PC-3 (cell line): ENCODE data around the gene ARHGAP19. TPM values are rescaled to one million over a fixed set of nuclear protein-coding genes. Genes with fewer than 3 reads are reported as not detected.

ENCODE experiments used
- ATAC-seq: fragments of 200-7000 bp; cut with Tn5 transposase; 2 replicates; pipeline ENCODE4 v1.9.1; 2020; ENCODE audit warnings: mild to moderate bottlenecking, moderate library complexity
- BruUV-seq: library from RNA; stranded (reverse); fragments of 400-500 nt; replicated peaks from 2 replicates; lab custom pipeline; 2021; lab: Mats Ljungman, UMichigan
- CTCF ChIA-PET: fragments of 300-600 bp; sonication (Branson Sonifier 250); formaldehyde crosslinking; loops from one replicate; lab custom pipeline; 2022; ENCODE audit warnings: antibody characterized with exemption; lab: Charles Lee
- POLR2A ChIA-PET: fragments of 300-600 bp; sonication (Branson Sonifier 250); formaldehyde crosslinking; loops from one replicate; lab custom pipeline; 2022; ENCODE audit warnings: antibody characterized with exemption; ENCODE audit not compliant: unreplicated experiment; lab: Charles Lee
- DNase-seq: peaks from one replicate; pipeline ENCODE4 v3.0.0-alpha.2; 2015
- H2AFZ ChIP-seq: fragments of 300-600 bp; sonication (generic); 2 replicates; pipeline ENCODE4 v1.6.0; 2016; ENCODE audit warnings: antibody characterized with exemption, low read length
- H3F3A ChIP-seq: fragments of 300-600 bp; sonication (generic); one replicate; pipeline ENCODE4 v1.6.0; 2017; ENCODE audit warnings: antibody characterized with exemption, low read length, control low read depth, mild to moderate bottlenecking; ENCODE audit not compliant: unreplicated experiment
- H3K27ac ChIP-seq: fragments of 300-600 bp; sonication (generic); 2 replicates; pipeline ENCODE4 v1.5.1; 2016; ENCODE audit warnings: mild to moderate bottlenecking, low read length
- H3K27me3 ChIP-seq: fragments of 300-600 bp; sonication (generic); 2 replicates; pipeline ENCODE4 v1.6.1; 2016; ENCODE audit warnings: low read length, mixed read lengths
- H3K36me3 ChIP-seq: fragments of 300-600 bp; sonication (generic); 2 replicates; pipeline ENCODE4 v1.6.1; 2016; ENCODE audit warnings: low read depth, mixed run types, low read length, mixed read lengths
- H3K4me1 ChIP-seq: fragments of 300-600 bp; sonication (generic); 2 replicates; pipeline ENCODE4 v1.5.1; 2016; ENCODE audit warnings: low read length; ENCODE audit not compliant: insufficient read depth
- H3K4me2 ChIP-seq: fragments of 300-600 bp; sonication (generic); 2 replicates; pipeline ENCODE4 v1.6.0; 2016; ENCODE audit warnings: low read length
- H3K4me3 ChIP-seq: fragments of 300-600 bp; sonication (generic); 2 replicates; pipeline ENCODE4 v1.5.1; 2016; ENCODE audit warnings: mild to moderate bottlenecking, low read length, mixed read lengths
- H3K79me2 ChIP-seq: fragments of 300-600 bp; sonication (generic); 2 replicates; pipeline ENCODE4 v1.6.1; 2017; ENCODE audit warnings: low read length, mixed read lengths
- H3K9ac ChIP-seq: fragments of 300-600 bp; sonication (generic); 2 replicates; pipeline ENCODE4 v1.6.0; 2016; ENCODE audit warnings: mild to moderate bottlenecking, low read length
- H3K9me2 ChIP-seq: fragments of 300-600 bp; sonication (generic); replicated peaks from 2 replicates; pipeline ENCODE4 v1.6.1; 2016; ENCODE audit warnings: mixed run types, low read length, mixed read lengths
- H3K9me3 ChIP-seq: fragments of 300-600 bp; sonication (generic); 2 replicates; pipeline ENCODE4 v1.6.1; 2016; ENCODE audit warnings: low read length, mixed read lengths
- H4K20me1 ChIP-seq: fragments of 300-600 bp; sonication (generic); 2 replicates; pipeline ENCODE4 v1.6.1; 2016; ENCODE audit warnings: low read length, mixed read lengths
- CTCF ChIP-seq: fragments of 300-600 bp; sonication (generic); conservative IDR thresholded peaks from 2 replicates; pipeline ENCODE4 v1.5.1; 2017; ENCODE audit warnings: antibody characterized with exemption, low read depth, mild to moderate bottlenecking, low read length
- EZH2 ChIP-seq: fragments of 300-600 bp; sonication (generic); IDR thresholded peaks from one replicate; pipeline ENCODE4 v1.6.1; 2017; ENCODE audit warnings: antibody characterized with exemption, mild to moderate bottlenecking, low read length; ENCODE audit not compliant: unreplicated experiment
- EZH2phosphoT487 ChIP-seq: fragments of 300-600 bp; sonication (generic); IDR thresholded peaks from 2 replicates; pipeline ENCODE4 v1.6.1; 2018; ENCODE audit warnings: mild to moderate bottlenecking, antibody characterized with exemption, low read length, borderline replicate concordance
- intact Hi-C: fragments of 100-400 bp; cut with micrococcal nuclease; formaldehyde crosslinking; loops from 2 replicates; pipeline ENCODE4 v1.9.0; 2023
- total RNA-seq: library from RNA; depleted of rRNA; stranded (reverse); fragments of >200 nt; gene quantifications from 2 replicates; pipeline ENCODE4 v1.2.3, GENCODE V29; 2014

Gene ARHGAP19
- total RNA-seq, 1 experiment from 2014 or later: 9.8 TPM

GRCh38 chr10:97259119-97259518 is 33.3 kb downstream of the ARHGAP19 start:
- intact Hi-C loops: no loop called here
- TF ChIP-seq EZH2phosphoT487 (no peak), EZH2 (no peak), CTCF (no peak)
- DNase-seq: no peak
- H3K4me3 ChIP-seq: no peak overlapping the region
- H3K9me3 ChIP-seq: no peaks in the 10 kb centered on the region
- no peak overlapping the region for H3K27ac ChIP-seq
- ChIA-PET CTCF (no interaction called here), POLR2A (interaction anchor here (0.6 kb wide), 1 partner anchor 428 kb away, joined by 5 read pairs; the partner anchor contains the start of gene AVPI1)
- no peaks in the 10 kb centered on the region for H3K79me2 ChIP-seq
- H3K4me2 ChIP-seq: no peak overlapping the region
- H2AFZ ChIP-seq: no peak overlapping the region
- H3K36me3 ChIP-seq: no peaks in the 10 kb centered on the region
- no peak for ATAC-seq
- no TSS peak for BruUV-seq
- H3K9me2 ChIP-seq: no peaks in the 10 kb centered on the region
- H3K4me1 ChIP-seq: no peaks in the 10 kb centered on the region
- no peaks in the 10 kb centered on the region for H3F3A ChIP-seq
- H3K27me3 ChIP-seq: no peaks in the 10 kb centered on the region
- H4K20me1 ChIP-seq: no peaks in the 10 kb centered on the region
- H3K9ac ChIP-seq: no peak overlapping the region

GRCh38 chr10:97256356-97256755 is 36.1 kb downstream of the ARHGAP19 start:
- POLR2A ChIA-PET: no interaction called here
- TF ChIP-seq EZH2phosphoT487: no peak
- no peak for TF ChIP-seq CTCF
- no peak for TF ChIP-seq EZH2
- no peak overlapping the region for H2AFZ ChIP-seq
- H3K4me3 ChIP-seq: no peak overlapping the region
- BruUV-seq: no TSS peak
- no peaks in the 10 kb centered on the region for H3K9me3 ChIP-seq
- no peaks in the 10 kb centered on the region for H3K4me1 ChIP-seq
- no peak overlapping the region for H3K4me2 ChIP-seq
- no peak overlapping the region for H3K27ac ChIP-seq
- intact Hi-C loops: no loop called here
- CTCF ChIA-PET: no interaction called here
- DNase-seq (no peak), ATAC-seq (no peak)
- no peaks in the 10 kb centered on the region for H3K27me3 ChIP-seq
- H3K9me2 ChIP-seq: no peaks in the 10 kb centered on the region
- H4K20me1 ChIP-seq: no peaks in the 10 kb centered on the region
- no peaks in the 10 kb centered on the region for H3K79me2 ChIP-seq
- no peaks in the 10 kb centered on the region for H3K36me3 ChIP-seq
- no peaks in the 10 kb centered on the region for H3F3A ChIP-seq
- H3K9ac ChIP-seq: no peak overlapping the region

GRCh38 chr10:97255512-97256293 is 36.7 kb downstream of the ARHGAP19 start:
- no peak overlapping the region for H3K27ac ChIP-seq
- no peaks in the 10 kb centered on the region for H3K9me2 ChIP-seq
- no peaks in the 10 kb centered on the region for H3F3A ChIP-seq
- no peak overlapping the region for H3K4me3 ChIP-seq
- ChIA-PET CTCF (no interaction called here), POLR2A (no interaction called here)
- no peak overlapping the region for H3K4me2 ChIP-seq
- H3K79me2 ChIP-seq: no peaks in the 10 kb centered on the region
- H3K4me1 ChIP-seq: no peaks in the 10 kb centered on the region
- TF ChIP-seq EZH2 (no peak), CTCF (no peak), EZH2phosphoT487 (no peak)
- H3K27me3 ChIP-seq: no peaks in the 10 kb centered on the region
- intact Hi-C loops: no loop called here
- DNase-seq: no peak
- H3K9me3 ChIP-seq: no peaks in the 10 kb centered on the region
- BruUV-seq: no TSS peak
- H3K36me3 ChIP-seq: no peaks in the 10 kb centered on the region
- no peak for ATAC-seq
- H3K9ac ChIP-seq: no peak overlapping the region
- no peak overlapping the region for H2AFZ ChIP-seq
- H4K20me1 ChIP-seq: no peaks in the 10 kb centered on the region
